Stimulated activated naive CD8-positive, alpha-beta T cell treated with anti-CD3 and anti-CD28 coated beads, Interleukin-15, Interleukin-2, amounts not matched to agents 100 ng/mL and 50 ng/mL, for 24 hours (primary cell): Measurements from ENCODE around the gene CDIP1.
A peak's percentile ranks its signal among the peaks of the same experiment; 100 is the strongest.

ENCODE experiments used
- H3K27ac Mint-ChIP-seq: one replicate; pipeline ENCODE4 v1.8.0; 2021; ENCODE audit warnings: mild to moderate bottlenecking, mixed read lengths
- H3K27me3 Mint-ChIP-seq: one replicate; pipeline ENCODE4 v1.8.0; 2021; ENCODE audit warnings: mixed read lengths
- H3K36me3 Mint-ChIP-seq: one replicate; pipeline ENCODE4 v1.8.0; 2021; ENCODE audit warnings: low read depth, mixed read lengths
- H3K4me1 Mint-ChIP-seq: one replicate; pipeline ENCODE4 v1.8.0; 2021; ENCODE audit warnings: low read depth, mixed read lengths
- H3K4me3 Mint-ChIP-seq: one replicate; pipeline ENCODE4 v1.8.0; 2021; ENCODE audit warnings: mild to moderate bottlenecking, mixed read lengths
- H3K9me3 Mint-ChIP-seq: one replicate; pipeline ENCODE4 v1.8.0; 2021; ENCODE audit warnings: mixed read lengths

The CDIP1 gene

DNA sequence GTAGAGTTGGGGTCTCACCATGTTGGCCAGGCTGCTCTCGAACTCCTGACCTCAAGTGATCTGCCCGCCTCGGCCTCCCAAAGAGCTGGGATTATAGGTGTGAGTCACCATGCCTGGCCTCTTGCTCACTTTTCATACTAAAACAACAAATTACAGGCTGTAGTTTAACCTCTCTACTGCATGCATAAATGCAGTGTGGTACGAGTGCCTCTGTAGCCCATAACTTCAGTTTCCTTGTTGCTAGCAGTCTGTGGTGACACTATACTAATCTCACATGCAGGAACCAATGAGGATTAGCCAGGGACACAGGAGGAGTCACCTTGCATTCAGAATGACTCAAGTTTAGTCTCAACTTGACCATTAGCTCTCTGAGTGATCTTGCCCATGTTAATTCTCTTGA, 42.3 kb downstream of the CDIP1 start:
- Mint-ChIP-seq H3K27ac (no peak overlapping the region), H3K27me3 (no peaks in the 10 kb centered on the region), H3K4me1 (peaks cover 80% of the 10 kb centered on the region), H3K36me3 (peaks cover 12% of the 10 kb centered on the region), H3K4me3 (no peak overlapping the region), H3K9me3 (no peaks in the 10 kb centered on the region)

DNA sequence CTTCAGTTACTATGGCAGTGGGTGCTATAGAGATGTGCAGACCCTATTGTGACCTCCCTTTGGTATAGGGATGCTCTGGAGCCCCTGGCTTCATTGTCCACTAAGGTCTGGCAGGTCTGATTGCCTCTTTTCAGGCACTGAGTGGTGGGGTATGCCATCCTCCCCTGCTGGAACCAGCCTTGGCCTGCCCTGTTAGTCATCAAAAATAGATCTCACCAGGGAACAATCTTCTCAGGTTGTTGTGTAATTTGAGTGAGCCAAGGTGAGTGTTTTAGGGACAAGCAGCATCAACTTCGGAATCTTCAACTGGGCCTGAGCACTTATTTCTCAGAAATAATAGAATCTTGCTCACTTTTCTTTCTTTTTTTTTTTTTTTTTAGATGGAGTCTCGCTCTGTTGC, 42.8 kb downstream of the CDIP1 start:
- H3K27me3 Mint-ChIP-seq, result no peaks in the 10 kb centered on the region
- H3K9me3 Mint-ChIP-seq, result no peaks in the 10 kb centered on the region
- H3K4me1 Mint-ChIP-seq, result peaks cover 80% of the 10 kb centered on the region
- H3K27ac Mint-ChIP-seq, result no peak overlapping the region
- no peak overlapping the region for H3K4me3 Mint-ChIP-seq
- peaks cover 13% of the 10 kb centered on the region for H3K36me3 Mint-ChIP-seq

DNA sequence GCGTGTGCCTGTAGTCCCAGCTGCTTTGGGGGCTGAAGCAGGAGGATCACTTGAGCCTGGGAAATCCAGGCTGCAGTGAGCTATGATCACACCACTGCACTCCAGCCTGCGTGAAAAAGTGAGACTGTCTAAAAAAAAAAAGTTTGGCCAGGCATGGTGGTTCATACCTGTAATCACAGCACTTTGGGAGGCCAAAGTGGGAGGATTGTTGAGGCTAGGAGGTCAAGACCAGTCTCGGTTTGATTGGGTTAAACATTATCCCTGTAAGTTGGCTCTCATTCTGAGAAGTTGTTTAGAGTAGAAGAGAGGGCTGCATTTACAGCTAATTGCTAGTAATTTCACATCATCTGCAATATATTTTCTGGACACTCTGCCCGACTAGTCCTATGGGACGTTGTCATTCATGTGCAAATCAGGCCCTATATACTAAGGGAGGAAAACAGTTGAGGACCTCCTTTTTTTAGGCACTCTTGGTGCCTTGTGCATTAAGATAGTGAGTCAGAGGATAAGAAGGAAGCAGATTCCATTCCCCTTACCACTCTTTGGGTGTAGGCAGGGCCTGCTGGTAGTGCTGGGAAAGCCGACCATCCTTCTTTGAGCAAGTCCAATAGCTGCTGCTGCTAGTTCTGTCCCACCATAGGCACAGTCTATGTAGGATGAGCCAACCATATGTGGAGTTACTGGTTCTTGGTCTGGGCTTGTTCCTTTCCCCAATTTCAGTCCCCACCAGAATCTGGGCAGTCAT, 43.7 kb downstream of the CDIP1 start:
- Mint-ChIP-seq H3K27me3 (no peaks in the 10 kb centered on the region), H3K27ac (peak overlapping the region; percentile 28), H3K9me3 (no peaks in the 10 kb centered on the region), H3K4me1 (peaks cover 81% of the 10 kb centered on the region), H3K36me3 (peaks cover 18% of the 10 kb centered on the region), H3K4me3 (no peak overlapping the region)

DNA sequence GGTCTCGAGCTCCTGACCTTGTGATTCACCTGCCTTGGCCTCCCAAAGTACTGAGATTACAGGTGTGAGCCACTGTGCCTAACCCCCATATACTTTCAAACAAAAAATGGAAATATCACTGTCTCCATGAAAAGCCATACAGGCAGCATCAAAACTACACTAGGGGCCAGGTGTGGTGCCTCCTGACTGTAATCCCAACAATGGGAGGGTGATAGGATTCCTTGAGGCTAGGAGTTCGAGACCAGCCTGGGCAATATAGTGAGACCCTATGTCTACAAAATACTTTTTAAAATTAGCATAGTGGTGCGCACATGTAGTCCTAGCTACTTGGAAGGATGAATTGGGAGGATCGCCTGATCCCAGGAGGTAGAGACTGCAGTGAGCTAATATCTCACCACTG, 46.7 kb downstream of the CDIP1 start:
- H3K27ac Mint-ChIP-seq, result peak overlapping the region; percentile 40
- no peak overlapping the region for H3K4me3 Mint-ChIP-seq
- no peaks in the 10 kb centered on the region for H3K9me3 Mint-ChIP-seq
- peaks cover 22% of the 10 kb centered on the region for H3K36me3 Mint-ChIP-seq
- H3K27me3 Mint-ChIP-seq, result no peaks in the 10 kb centered on the region
- H3K4me1 Mint-ChIP-seq, result peaks cover 78% of the 10 kb centered on the region

DNA sequence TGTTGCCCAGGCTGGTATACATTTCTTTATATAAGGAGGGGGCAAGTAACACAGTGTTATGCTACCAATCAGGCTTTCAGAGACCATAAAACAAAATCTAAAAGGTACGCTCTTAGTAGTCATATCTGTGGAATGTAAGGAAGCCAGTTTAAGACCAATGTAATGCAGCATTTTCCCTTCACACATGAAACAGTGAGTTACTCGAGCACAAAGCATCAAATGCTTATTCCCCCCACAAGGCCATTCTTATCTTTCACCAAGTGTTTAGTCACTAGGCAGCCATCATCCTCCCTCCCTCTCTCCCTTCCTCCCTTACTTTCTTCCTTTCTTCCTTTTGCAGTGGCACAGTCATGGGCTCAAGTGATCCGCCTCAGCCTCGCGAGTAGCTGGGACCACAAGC, 49.5 kb downstream of the CDIP1 start:
- H3K27ac Mint-ChIP-seq, result peak overlapping the region; percentile 92
- H3K4me3 Mint-ChIP-seq, result no peak overlapping the region
- no peaks in the 10 kb centered on the region for H3K9me3 Mint-ChIP-seq
- H3K4me1 Mint-ChIP-seq, result peaks cover 74% of the 10 kb centered on the region
- peaks cover 44% of the 10 kb centered on the region for H3K36me3 Mint-ChIP-seq
- no peaks in the 10 kb centered on the region for H3K27me3 Mint-ChIP-seq

DNA sequence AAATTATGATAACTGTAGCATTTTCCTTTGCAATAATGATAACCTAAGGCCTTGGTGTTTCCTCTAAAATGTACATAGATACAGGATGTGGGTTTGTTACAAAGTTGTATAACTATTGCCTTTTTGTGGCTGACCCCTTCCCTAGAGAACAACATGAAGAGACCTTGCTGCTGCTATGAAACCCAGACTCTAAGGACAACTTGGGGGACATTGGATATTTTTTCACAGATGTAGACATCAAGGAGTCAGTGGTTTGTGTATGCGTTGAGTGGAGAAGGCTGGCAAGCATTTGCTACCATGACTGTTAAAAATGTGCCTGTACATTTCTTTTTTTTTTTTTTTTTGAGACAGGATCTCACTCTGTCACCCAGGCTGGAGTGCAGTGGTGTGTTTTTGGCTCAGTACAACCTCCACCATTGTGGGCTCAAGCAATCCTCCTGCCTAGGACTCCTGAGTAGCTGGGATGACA, 50.0 kb downstream of the CDIP1 start:
- H3K4me1 Mint-ChIP-seq, result peaks cover 71% of the 10 kb centered on the region
- no peaks in the 10 kb centered on the region for H3K27me3 Mint-ChIP-seq
- H3K27ac Mint-ChIP-seq, result peak overlapping the region; percentile 92
- no peaks in the 10 kb centered on the region for H3K9me3 Mint-ChIP-seq
- no peak overlapping the region for H3K4me3 Mint-ChIP-seq
- H3K36me3 Mint-ChIP-seq, result peaks cover 44% of the 10 kb centered on the region

DNA sequence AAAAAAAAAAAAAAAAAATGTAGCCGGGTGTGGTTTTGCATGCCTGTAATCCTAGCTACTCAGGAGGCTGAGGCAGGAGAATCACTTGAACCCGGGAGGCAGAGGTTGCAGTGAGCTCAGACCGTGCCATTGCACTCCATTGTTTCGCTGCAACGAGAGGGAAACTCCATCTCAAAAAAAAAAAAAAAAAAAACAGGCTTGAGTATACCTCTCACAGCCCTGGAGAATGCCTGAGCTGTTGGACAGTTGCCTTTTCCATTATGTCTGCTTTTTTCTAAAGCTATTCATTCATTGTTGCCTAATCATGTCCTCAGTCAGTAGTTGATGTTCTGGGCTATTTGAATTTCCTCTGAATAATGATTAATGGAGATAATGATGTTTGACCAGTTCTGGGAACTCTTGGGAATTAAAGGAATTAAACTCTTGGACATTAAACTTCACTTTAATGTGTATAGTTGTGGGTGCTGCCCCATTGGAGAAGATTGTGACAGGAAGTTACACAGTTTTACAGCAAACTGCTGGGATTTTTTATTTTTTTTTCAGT, 50.5 kb downstream of the CDIP1 start:
- Mint-ChIP-seq H3K27me3 (no peaks in the 10 kb centered on the region), H3K9me3 (no peaks in the 10 kb centered on the region), H3K36me3 (peaks cover 47% of the 10 kb centered on the region), H3K4me1 (peaks cover 68% of the 10 kb centered on the region), H3K4me3 (peak overlapping the region; percentile 50), H3K27ac (peak overlapping the region; percentile 92)

DNA sequence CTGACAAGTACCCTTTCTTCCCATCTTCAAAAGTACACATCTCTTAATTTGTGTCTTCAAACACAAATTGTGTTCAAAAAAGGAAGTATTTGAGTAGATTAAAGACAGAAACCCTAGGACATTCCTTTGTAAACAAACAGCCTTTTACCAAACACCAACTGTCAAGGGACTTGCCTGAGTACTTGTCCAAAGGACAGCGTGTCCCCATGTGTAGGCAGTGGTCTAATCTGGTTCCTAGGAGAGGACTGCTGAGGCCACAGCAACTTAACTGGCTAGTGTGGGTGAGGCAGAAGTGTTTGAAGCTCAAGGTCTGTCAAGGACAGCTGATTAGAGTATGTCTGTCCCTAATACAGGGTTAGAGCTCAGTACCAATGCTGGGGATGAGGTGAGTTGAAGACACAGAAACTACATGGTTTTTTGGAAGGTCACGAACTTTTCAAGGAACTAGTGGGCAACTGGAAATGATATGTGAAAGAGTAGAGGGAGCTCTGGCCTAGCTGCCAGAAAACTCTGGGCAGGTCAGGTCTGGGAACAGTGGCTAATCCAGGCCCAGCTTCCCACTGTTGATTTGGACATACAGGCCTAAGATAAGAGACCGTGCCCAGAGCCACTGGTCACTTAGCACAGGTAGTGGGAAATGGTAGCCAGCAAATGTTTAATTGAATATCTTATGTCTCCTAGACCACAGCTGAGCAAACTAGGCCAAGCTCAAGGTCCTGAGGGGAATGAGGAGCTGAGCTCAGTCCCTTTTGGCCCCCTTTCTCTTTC, 52.3 kb downstream of the CDIP1 start:
- no peaks in the 10 kb centered on the region for H3K27me3 Mint-ChIP-seq
- peaks cover 75% of the 10 kb centered on the region for H3K4me1 Mint-ChIP-seq
- no peaks in the 10 kb centered on the region for H3K9me3 Mint-ChIP-seq
- H3K4me3 Mint-ChIP-seq, result no peak overlapping the region
- peaks cover 64% of the 10 kb centered on the region for H3K36me3 Mint-ChIP-seq
- peak overlapping the region; percentile 55 for H3K27ac Mint-ChIP-seq

DNA sequence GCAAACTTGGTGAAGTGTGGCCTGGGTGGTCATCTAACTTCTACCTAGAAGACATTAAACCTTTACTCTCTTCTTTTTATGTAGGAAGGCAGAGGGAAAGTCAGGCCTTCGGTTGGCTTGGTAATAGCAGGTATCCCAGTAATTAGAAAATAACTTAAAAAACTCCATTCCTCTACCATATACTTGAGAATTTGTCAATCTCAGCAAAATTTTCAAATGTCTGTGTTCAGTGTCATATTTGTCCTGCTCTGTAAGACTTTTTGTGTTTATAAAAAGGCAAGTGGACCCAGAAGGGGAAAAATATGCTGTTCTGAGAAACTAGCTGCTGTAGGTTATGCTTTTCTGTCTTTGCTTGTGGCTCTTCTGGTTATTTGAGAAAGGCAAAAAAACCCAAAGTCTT, 56.6 kb downstream of the CDIP1 start:
- Mint-ChIP-seq H3K27me3 (no peaks in the 10 kb centered on the region), H3K4me3 (no peak overlapping the region), H3K27ac (peak overlapping the region; percentile 34), H3K36me3 (peaks cover 54% of the 10 kb centered on the region), H3K4me1 (peaks cover 55% of the 10 kb centered on the region), H3K9me3 (no peaks in the 10 kb centered on the region)

DNA sequence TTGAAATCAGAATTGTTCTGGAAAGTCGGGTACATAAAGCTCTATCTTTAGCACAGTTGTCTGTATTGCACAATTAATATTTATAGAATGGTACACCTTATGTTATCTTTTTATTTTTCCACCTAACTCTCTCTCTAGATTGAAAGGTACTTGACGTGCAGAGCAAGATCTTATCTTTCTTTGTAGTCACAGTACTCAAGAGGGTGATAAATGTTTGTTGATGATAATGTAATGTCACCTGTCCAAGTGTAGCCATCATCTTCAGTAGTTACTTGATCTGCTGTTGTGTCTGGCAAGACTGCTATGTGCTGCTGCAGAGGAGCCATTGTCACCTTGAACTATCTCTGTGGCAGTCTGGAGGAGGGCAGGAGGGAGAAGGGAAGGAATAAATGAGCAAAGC, 57.0 kb downstream of the CDIP1 start:
- Mint-ChIP-seq H3K4me1 (peaks cover 50% of the 10 kb centered on the region), H3K27ac (peak overlapping the region; percentile 13), H3K4me3 (no peak overlapping the region), H3K9me3 (no peaks in the 10 kb centered on the region), H3K36me3 (peaks cover 54% of the 10 kb centered on the region), H3K27me3 (no peaks in the 10 kb centered on the region)

DNA sequence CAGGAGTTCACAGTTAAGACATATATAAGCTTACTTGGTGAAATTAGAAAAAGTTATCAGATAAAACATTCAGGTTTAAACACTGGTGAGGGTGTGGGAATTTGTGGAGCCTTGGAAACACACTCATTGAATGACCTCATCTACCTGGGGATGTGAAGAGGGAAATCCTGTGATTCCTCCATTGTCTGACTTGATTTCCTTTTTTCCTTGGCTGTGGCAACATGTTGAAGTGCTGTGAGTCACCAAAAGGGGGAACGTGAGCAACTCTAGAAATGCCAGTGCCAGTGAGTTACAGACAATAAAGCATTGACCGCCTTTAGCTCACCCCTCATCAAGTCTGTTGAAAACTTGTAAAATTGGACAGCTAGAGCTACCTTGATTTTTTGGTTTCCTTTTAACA, 60.6 kb downstream of the CDIP1 start:
- Mint-ChIP-seq H3K27ac (peak overlapping the region; percentile 73), H3K27me3 (no peaks in the 10 kb centered on the region), H3K36me3 (peaks cover 31% of the 10 kb centered on the region), H3K4me1 (peaks cover 57% of the 10 kb centered on the region), H3K4me3 (peak overlapping the region; percentile 89), H3K9me3 (no peaks in the 10 kb centered on the region)

DNA sequence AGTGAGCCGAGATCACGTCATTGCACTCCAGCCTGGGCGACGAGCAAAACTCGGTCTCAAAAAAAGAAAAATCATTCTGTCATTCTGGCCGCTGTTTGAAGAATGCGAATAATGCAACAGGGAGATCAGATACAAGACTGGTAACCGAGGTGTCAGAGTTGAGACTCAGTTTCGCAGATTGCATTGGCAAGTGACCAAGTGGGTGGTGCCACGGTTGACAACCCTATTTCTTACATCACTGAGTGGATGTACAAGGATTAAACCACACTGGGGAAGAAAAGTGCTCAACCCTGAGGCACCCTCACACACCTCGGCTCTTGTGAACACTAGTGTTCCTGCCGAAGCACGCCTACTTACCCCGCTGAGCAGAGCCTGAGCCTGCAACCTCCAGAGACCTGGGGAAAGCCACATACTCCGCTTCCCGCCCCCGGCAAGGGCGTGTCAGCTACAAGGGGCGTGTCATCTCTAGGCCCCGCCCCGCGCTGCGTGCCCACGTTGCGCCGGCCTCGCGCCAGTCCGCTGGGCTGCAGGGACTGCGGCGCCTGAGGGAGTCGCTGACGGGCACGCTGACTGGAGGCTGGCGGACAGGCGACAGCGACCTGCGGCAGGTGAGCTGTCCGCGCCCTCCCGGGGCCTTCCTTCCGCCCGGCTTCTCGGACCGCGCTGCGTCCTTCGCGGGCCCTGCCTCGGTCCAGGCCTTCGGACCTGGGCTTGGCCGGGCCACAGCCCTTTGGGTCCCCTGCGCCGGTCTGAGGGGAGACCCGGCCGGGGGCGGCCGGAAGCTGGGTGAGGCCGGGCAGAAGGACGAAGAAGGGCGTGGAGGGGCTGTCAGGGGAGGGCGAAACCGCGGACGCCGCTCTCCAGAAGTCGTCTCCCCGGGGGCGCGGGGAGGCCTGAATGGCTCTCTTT, 62.4 kb downstream of the CDIP1 start, which contains the start of gene HMOX2:
TSS of gene HMOX2 (plus strand) at position 519 of the 909 bp plus-strand sequence. CDS start 29,127 bp downstream, outside the sequence.
- Mint-ChIP-seq H3K4me1 (peaks cover 45% of the 10 kb centered on the region), H3K9me3 (no peaks in the 10 kb centered on the region), H3K36me3 (peaks cover 17% of the 10 kb centered on the region), H3K27me3 (no peaks in the 10 kb centered on the region), H3K4me3 (peak within 1 kb of the TSS; percentile 89), H3K27ac (peak within 1 kb of the TSS; percentile 96)

DNA sequence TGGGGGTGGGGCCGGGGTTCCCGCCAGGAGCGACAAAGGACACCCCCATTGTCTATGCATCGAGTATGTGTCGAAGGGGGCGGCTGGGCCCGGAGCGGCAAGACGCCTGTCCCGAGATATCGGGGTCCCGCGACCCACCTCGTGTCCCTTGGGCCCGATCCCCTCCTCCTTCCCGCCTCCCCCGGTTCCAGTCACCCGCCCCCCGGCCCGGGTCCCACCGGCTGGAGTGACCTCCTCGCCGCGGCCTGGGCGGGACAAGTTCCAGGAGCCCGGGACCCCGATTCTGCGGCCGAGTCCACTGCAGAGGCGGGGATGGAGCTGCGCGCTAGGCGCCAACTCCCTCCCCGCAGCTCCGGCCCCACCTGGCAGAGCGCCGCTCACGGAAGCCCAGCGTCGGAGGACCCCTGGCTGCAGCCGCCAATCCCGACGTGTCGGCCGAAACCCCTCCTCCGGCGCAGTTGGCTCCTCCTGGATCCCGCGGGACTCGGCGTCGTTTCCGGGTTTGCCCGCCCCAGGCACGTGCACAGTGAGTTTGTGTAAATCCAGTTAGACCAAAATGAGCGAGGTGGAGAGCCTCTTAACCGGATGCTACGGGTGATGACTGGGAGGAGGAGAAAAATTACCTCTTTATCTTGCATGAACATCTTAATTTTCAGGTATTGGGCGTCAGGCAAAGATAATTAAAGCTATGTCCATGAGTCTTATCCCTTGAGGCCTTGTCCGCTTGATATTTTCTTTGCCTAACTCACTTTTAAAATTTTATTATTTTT, 64.2 kb downstream of the CDIP1 start, which contains the start of gene NMRAL1:
TSS of gene NMRAL1 (minus strand) at position 434 of the 770 bp plus-strand sequence. CDS start 493 bp downstream, outside the sequence.
- peak within 1 kb of the TSS; percentile 96 for H3K27ac Mint-ChIP-seq
- H3K36me3 Mint-ChIP-seq, result peaks cover 16% of the 10 kb centered on the region
- peaks cover 44% of the 10 kb centered on the region for H3K4me1 Mint-ChIP-seq
- no peaks in the 10 kb centered on the region for H3K27me3 Mint-ChIP-seq
- H3K4me3 Mint-ChIP-seq, result peak within 1 kb of the TSS; percentile 89
- no peaks in the 10 kb centered on the region for H3K9me3 Mint-ChIP-seq

DNA sequence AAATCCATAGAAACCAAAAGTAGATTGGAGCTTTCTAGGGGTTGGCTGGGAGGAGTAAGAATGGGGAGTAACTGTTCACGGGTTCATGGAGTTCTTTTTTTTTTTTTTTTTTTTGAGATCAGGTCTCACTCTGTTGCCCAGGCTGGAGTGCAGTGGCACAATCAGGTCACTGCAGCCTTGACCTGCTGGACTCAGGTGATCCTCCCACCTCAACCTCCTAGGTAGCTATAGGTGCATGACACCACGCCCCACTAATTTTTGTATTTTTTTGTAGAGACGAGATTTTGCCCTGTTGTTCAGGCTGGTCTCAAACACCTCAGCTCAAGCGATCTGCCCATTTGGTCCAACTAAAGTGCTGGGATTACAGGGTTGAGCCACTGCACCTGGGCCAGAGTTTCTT, 65.7 kb downstream of the CDIP1 start:
- H3K9me3 Mint-ChIP-seq, result no peaks in the 10 kb centered on the region
- peak overlapping the region; percentile 89 for H3K4me3 Mint-ChIP-seq
- no peaks in the 10 kb centered on the region for H3K27me3 Mint-ChIP-seq
- peak overlapping the region; percentile 82 for H3K27ac Mint-ChIP-seq
- H3K36me3 Mint-ChIP-seq, result peaks cover 13% of the 10 kb centered on the region
- peaks cover 34% of the 10 kb centered on the region for H3K4me1 Mint-ChIP-seq
